Fibroblast of skin of left quadriceps (primary cell): ENCODE data around the gene GALNT13.

Experiments
- DNase-seq, 2 experiments: peaks; one replicate each; pipeline ENCODE4 v3.0.0-alpha.2; 2013; ENCODE audit warnings: low read depth in 2 of 2

Gene GALNT13

DNA sequence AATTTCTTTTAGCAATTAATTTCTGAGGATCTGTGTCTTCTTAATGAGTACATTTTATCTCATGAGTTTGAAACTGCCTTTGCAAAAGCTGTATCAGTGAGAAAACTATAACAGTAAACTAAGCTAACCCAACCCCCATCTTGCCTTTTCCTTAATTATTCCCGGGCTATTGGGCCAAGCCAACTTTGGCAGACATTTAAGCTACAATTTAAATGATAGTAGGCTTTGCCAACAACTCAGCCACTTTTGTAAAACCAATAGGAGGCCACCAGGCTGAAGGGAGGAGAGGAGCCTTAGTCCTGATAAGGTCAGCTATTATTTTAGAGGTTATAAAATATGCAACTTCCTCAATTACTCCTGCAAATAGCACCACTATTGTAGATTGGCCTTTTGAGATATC, 608.8 kb downstream of the GALNT13 start:
- no peak for DNase-seq

DNA sequence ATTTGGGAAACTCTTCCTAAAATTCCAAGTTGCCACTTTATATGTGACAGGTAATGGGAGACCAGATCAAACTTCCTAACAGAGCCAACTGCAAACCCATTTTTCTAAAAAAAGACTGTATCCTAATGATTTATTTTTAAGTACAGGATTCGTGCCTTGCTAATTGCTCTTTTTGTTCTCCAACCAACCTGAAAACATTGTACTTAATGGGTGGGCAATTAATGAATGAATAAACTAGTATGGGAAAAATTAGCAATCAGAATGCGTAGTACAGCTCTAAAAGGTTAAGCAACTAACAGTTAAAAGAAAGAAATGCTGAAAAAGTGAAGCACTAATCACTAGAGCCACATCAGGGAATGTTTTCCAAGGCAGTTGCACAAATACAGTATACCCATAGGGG, 609.6 kb downstream of the GALNT13 start:
- no peak for DNase-seq

DNA sequence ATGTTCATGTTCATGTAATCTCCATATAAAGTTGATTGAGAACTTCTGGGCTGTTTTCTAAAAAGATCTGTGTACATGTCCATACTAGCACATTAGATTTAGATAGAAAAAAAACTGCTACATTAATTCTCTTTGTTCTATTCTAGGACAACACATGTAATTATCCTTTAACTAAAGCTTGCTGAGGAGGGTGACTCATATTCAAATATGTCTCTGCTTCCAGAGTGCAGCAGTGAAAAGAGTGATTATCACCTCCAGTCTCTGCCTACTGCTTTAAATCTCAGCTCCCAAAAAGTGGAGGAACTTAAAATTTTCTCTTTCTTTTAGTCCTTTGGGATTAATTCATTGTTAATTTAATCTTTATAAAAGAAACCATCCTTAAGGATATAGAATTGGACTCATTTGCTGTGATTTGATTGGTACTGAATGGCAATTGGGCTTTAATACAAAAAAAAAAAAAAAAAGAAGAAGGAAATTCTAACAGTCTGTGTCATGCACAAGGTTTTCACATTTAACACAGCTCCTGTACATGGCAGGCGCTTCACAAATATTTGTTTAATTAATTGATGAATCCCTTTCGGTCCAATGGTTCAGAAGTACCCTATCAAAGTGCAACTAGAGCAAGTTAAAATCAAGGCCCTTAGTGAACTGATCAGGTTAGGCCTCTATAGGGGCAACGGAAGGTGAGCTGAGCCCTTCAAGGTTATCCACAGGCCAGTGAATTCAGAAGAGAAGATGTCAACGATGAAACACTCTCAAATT, 612.8 kb downstream of the GALNT13 start:
- DNase-seq, result no peak

DNA sequence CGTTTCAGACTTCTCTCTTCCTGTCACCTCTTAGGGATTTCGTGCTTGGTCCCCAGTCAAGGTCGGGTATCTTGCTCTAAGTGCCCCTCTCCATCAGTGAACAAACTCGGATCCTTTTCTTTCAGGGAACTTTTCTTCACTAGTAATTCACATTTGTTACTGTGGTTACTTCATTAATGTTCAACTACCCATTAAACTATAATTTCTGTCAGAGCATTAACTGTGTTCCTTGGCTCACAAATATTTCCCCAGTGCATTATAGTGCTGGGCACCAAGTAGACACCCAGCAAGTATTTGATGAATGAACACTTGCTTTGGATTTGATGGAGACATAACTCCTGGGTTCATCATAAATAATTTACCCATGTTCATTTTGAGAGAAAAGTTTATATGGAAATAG, 617.1 kb downstream of the GALNT13 start:
- no peak for DNase-seq

DNA sequence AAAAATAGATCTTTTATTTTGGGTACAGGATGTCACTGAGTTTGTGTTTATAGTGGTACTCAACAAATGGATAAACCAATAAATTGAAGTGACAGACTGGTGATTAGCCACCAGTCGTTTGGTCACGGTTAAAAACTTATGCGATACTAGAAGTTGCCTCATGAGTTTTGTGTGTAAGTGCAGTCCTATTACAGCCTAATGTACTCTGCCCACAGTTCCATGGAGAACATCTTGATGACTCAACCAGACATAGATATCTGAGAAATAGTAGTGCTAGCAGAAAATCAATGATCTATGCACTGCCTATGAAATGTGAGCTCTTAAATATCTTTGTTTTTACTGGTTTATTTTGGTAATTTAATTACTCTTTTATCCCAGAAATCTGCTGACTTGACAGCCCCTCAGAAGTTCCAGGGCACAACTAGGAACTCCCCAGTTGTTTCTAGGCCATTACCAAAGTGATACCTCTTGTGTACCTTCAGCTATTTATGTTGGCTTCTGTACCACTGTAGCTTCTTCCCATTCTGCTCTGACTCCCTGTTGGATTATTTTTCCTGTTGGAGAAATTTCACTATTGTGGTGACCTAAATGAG, 617.6 kb downstream of the GALNT13 start:
- no peak for DNase-seq

DNA sequence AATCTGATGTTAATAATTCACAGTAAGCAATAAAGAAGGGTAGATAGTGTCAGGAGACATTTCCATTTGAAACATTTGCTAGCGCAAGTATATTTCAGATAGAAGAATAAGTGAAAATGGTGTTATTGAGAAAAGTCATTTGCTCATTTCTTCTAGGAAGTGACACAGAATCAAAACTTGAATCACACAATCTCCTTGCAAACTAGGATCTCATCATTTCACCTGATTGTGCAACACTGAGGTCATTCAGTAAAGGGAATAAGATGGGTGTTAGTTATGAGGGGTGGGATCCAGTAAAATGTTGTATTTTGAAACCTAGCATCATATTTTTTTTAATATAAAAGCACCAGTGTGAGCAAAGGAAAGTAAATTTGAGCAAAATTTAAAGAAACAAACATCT, 618.8 kb downstream of the GALNT13 start:
- no peak for DNase-seq

DNA sequence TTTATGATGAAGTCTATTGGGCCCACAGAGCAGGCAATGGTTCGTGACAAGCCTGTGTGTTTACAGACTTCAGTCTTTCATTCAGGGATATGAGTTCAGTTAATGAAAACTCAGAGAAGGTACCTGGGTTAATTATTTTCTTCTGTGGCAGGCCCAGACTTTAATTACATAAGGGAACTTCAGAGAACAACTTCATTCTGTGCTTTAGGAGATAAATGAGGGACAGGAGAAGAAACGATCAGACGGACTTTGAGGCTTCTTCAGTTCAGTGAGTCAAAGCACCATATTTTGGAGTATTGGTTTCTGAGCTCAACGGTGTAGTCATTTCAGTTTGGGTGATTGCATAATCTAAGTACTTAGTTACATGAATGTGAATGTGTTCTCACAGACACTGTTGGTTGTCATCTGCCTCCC, 623.7 kb downstream of the GALNT13 start:
- DNase-seq, result no peak

DNA sequence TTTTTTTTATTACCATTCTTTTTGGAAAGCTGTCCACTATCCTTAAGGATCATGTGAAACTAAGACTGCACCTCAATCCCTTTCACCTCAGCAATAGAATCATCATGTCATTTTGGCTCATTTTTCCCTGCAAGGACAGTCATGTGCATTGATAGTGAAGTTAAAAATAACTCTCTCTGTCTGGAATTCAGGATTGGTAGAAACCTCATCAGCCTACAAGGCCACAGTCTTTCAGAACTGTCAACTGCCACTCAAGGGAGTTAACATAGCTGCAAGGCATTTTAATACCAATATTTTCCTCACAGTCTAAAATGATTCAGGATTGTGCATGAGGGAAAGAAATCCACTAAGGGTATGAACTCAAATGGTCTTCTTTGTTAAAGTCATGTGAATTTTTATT, 625.3 kb downstream of the GALNT13 start:
- no peak for DNase-seq
